ENCODE data around the gene MZT1.
"Not testable (repeated sequence)": the region's sequence is repeated elsewhere in the genome, so short reads cannot be mapped to it uniquely, and the experiment has no call there.

Gene MZT1

DNA sequence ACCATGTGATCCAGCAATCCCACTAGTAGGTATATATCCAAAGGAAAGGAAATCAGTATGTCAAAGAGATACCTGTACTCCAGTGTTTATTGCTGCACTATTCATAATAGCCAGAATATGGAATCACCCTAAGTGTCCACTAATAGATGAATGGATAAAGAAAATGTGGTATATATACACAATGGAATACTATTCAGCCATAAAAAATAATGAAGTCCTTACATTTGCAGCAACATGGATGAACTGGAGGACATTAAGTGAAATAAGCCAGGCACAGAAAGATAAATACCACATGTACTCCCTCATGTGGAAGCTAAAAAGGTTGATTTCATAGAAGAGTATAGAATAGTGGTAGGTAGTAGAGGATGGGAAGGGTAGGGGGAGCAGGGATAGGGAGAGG is 23.8 kb upstream of the MZT1 start:
- no peak overlapping the region for H3K4me3 ChIP-seq (replicated peaks; ENCODE audit: low read depth, low read length)
- DNase-seq (ENCODE audit: low read depth) = no peak
- TF ChIP-seq, protein P1, sequence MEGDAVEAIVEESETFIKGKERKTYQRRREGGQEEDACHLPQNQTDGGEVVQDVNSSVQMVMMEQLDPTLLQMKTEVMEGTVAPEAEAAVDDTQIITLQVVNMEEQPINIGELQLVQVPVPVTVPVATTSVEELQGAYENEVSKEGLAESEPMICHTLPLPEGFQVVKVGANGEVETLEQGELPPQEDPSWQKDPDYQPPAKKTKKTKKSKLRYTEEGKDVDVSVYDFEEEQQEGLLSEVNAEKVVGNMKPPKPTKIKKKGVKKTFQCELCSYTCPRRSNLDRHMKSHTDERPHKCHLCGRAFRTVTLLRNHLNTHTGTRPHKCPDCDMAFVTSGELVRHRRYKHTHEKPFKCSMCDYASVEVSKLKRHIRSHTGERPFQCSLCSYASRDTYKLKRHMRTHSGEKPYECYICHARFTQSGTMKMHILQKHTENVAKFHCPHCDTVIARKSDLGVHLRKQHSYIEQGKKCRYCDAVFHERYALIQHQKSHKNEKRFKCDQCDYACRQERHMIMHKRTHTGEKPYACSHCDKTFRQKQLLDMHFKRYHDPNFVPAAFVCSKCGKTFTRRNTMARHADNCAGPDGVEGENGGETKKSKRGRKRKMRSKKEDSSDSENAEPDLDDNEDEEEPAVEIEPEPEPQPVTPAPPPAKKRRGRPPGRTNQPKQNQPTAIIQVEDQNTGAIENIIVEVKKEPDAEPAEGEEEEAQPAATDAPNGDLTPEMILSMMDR (IDR thresholded peaks at IDR 0.05; ENCODE audit: low read length, missing control alignments) = no peak

DNA sequence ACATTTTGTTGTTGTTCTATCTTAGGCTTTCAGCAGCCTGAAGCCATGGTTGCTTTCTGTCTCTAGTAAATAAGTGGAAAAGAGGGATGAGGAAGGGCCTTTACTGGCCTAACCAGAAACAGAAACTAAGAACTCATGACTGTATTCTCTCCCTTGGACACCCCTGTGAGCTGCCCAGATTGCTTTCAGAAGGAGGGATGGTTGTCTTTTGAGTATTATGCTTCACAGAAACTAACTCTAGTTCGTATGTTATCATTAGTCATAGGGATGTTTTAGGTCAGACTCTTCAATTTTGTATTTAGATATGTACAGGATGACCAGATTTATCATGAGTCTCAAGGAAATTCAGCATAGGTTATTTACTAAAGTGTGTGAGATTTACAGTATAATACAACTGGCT is 17.8 kb upstream of the MZT1 start:
- TF ChIP-seq, protein P1 (IDR thresholded peaks at IDR 0.05; ENCODE audit: low read length, missing control alignments) = no peak
- no peak for DNase-seq (ENCODE audit: low read depth)
- no peak overlapping the region for H3K4me3 ChIP-seq (replicated peaks; ENCODE audit: low read depth, low read length)

DNA sequence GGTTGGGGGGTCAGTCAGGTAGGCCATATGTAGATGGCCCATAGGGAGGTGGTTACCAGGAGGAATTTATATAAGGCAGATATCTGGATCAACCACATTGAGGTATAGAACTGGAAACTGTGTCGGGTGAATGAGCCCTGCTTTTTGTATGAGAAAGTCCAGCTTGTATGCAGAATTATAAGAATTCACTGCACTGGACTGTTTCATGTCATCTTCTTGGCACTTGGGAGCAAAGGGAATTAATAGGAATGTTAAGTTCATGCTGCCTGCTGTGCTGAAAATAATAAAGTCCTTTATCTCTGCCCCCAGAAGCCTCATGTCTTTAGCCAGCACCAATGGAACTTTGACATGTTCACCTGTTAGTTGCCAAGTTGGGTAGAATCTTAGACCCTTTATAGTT is 12.6 kb upstream of the MZT1 start:
- H3K4me3 ChIP-seq (replicated peaks; ENCODE audit: low read depth, low read length) = no peak overlapping the region
- TF ChIP-seq, protein P1 (IDR thresholded peaks at IDR 0.05; ENCODE audit: low read length, missing control alignments) = no peak
- DNase-seq (ENCODE audit: low read depth) = no peak

DNA sequence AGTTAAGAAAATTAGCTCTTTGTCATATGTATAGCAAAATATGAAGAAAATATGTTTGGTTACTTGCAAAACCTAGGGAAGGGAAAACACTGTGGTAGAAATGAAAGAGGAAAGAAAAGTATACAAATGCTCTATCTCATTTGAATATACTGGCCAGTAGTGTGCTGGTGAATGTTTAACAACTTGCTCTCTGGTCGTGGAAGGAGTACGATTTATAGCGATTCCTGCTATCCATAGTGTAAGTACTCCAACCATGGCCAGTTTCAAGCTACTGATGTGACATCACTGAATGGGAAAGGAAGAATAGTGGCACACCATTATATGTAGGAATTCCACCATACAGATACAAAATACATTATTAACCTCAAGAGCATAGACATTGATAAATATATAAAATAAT is 9.6 kb upstream of the MZT1 start:
- DNase-seq (ENCODE audit: low read depth) = no peak
- TF ChIP-seq, protein P1 (IDR thresholded peaks at IDR 0.05; ENCODE audit: low read length, missing control alignments) = no peak
- H3K4me3 ChIP-seq (replicated peaks; ENCODE audit: low read depth, low read length) = no peak overlapping the region

DNA sequence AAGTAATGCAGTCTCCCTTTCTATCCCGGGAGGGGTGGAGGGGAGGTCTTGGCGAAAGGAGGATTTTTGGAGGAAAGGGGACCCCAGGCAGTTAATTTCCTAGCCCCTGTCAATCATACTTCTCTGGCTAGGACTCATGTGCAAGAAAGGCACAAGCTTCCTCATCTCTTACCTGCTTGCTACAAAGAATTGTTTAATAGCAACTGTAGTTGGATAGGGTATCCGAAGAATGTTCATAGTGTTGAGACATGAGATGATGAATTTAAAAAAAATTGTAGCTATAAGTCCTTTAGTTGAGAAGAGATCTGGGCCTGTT is 819 bp upstream of the MZT1 start:
- no peak for DNase-seq (ENCODE audit: low read depth)
- H3K4me3 ChIP-seq (replicated peaks; ENCODE audit: low read depth, low read length) = peak overlapping the region; percentile 98
- TF ChIP-seq, protein P1 (IDR thresholded peaks at IDR 0.05; ENCODE audit: low read length, missing control alignments) = no peak

- no peak for DNase-seq (ENCODE audit: low read depth)
- H3K4me3 ChIP-seq (replicated peaks; ENCODE audit: low read depth, low read length) = peak overlapping the region; percentile 98
Measured at GRCh38 chr13:72726726-72727416, 558 bp downstream of the MZT1 start.

DNA sequence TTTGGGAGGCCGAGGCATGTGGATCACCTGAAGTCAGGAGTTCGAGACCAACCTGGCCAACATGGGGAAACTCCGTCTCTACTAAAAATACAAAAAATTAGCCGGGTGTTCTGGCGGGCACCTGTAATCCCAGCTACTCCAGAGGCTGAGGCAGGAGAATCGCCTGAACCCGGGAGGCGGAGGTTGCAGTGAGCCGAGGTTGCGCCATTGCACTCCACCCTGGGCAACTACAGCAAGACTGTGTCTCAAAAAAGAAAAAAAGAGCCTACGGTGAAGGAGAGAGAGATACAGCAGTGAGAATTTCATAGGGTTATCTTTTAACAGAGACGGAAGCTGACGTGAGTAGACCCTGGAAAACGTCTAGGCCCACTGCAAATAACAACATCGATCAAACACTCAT is 1.2 kb downstream of the MZT1 start:
- not testable (repeated sequence) for DNase-seq (ENCODE audit: low read depth)
- peak overlapping the region; percentile 98 for H3K4me3 ChIP-seq (replicated peaks; ENCODE audit: low read depth, low read length)

More at GRCh38 chr13:72726726-72727416, 558 bp downstream of the MZT1 start:
- TF ChIP-seq, protein P1 (IDR thresholded peaks at IDR 0.05; ENCODE audit: low read length, missing control alignments) = no peak

Data from fibroblast of pulmonary artery (primary cell).